IgD-negative memory B cell (primary cell): Measurements from ENCODE around the gene MIB2. TPM values are rescaled to one million over a fixed set of nuclear protein-coding genes. Genes with fewer than 3 reads are reported as not detected.
A peak's percentile ranks its signal among the peaks of the same experiment; 100 is the strongest.

ENCODE experiments used
- H3K27ac Mint-ChIP-seq, 3 donors: one replicate each; pipeline ENCODE4 v1.8.0; 2020 to 2022; ENCODE audit warnings: mild to moderate bottlenecking in 3 of 3, mixed read lengths in 3 of 3, moderate library complexity in 1 of 3
- H3K27me3 Mint-ChIP-seq: one replicate; pipeline ENCODE4 v1.8.0; 2021; ENCODE audit warnings: mixed read lengths
- H3K36me3 Mint-ChIP-seq: one replicate; pipeline ENCODE4 v1.8.0; 2020; ENCODE audit warnings: mild to moderate bottlenecking, mixed read lengths
- H3K4me1 Mint-ChIP-seq, 3 donors: one replicate each; pipeline ENCODE4 v1.8.0; 2020 to 2022; ENCODE audit warnings: mixed read lengths in 3 of 3, mild to moderate bottlenecking in 1 of 3
- H3K4me3 Mint-ChIP-seq, 4 donors: one replicate each; pipeline ENCODE4 v1.8.0; 2020 to 2022; ENCODE audit warnings: mild to moderate bottlenecking in 4 of 4, mixed read lengths in 4 of 4, moderate library complexity in 3 of 4
- H3K9me3 Mint-ChIP-seq, 3 donors: one replicate each; pipeline ENCODE4 v1.8.0; 2020 to 2021; ENCODE audit warnings: mixed read lengths in 3 of 3, mild to moderate bottlenecking in 1 of 3
- polyA plus RNA-seq: library from polyadenylated mRNA; unstranded; fragments of 300-500 nt; fragmentation: Illumina TruSeq; gene quantifications from one replicate; pipeline ENCODE4 v1.2.3, GENCODE V29; 2021

MIB2 gene
- polyA plus RNA-seq, 1 donor from 2014 or later: 22.4 TPM

DNA sequence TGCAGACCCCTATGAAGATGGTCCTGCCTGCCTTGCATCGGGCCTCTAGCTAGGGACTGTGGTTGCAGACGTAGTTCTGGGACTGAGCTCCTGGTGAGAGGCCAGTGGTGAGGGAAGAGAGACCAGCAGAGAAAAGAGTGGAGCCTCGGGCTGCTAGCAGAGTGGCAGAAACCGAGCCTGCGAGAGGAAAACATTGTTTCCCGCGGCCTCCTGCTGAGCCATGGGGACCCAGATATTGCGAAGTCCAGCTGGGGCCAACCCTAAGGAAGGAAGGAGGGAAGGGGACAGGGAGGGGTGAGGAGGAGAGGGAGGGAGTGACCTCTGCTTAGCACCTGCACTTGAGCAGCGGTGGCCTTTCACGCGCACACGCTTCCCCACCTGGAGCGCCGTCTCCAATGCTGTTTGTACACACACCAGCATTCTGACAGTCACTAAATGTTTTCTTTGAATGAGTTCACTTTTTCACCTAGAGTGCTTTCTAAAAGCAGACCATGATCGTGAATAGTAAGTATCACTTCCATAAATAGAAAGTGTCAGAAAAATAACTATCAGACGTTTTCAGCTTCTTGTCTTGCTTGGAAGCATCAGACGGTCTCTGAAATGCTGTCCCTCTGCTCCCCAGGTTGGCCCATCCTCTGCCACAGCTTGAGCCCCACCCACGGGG is 12.9 kb upstream of the MIB2 start:
- Mint-ChIP-seq H3K4me1 (peaks cover 15 to 22% (median 19%) of the 10 kb centered on the region in 3 donors), H3K27ac (peak overlapping the region in 1 of 3 donors; percentile 59), H3K4me3 (peak overlapping the region in 3 of 4 donors; percentile 28 to 84 (median 46)), H3K9me3 (peaks cover 0 to 1% (median 0%) of the 10 kb centered on the region in 3 donors), H3K27me3 (peaks cover 11% of the 10 kb centered on the region), H3K36me3 (no peaks in the 10 kb centered on the region)

DNA sequence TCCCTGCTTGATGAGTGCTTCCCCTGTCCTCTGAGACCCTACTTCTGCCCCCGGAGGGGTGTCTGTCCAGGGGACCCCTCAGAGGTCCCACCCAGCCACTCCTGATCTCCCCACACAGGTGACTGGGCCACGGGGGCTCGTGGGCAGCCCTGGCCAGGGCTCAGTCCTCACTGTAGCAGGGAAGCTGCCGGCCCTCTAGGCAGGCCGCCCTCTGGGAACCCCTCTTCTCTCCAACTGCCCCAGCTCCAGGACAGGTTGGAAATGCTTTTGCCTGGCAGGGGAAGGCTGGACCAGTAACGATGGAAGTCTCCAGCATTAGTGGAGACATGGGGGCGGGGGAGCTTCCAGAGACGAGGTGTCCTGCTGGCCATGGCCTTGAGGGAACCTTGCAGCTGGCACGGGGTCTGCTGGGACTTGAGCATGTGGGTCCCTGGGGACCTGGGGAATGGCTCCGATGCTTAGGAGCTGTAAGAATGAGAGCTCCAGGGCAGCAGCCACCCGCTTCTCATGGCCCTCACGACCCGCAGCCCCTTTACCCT is 12.3 kb upstream of the MIB2 start:
- Mint-ChIP-seq H3K27ac (peak overlapping the region in 1 of 3 donors; percentile 59), H3K27me3 (peaks cover 6% of the 10 kb centered on the region), H3K4me1 (peaks cover 15 to 22% (median 16%) of the 10 kb centered on the region in 3 donors), H3K4me3 (peak overlapping the region in 2 of 4 donors; percentile 46 to 63), H3K9me3 (peaks cover 0 to 1% (median 0%) of the 10 kb centered on the region in 3 donors), H3K36me3 (no peaks in the 10 kb centered on the region)

DNA sequence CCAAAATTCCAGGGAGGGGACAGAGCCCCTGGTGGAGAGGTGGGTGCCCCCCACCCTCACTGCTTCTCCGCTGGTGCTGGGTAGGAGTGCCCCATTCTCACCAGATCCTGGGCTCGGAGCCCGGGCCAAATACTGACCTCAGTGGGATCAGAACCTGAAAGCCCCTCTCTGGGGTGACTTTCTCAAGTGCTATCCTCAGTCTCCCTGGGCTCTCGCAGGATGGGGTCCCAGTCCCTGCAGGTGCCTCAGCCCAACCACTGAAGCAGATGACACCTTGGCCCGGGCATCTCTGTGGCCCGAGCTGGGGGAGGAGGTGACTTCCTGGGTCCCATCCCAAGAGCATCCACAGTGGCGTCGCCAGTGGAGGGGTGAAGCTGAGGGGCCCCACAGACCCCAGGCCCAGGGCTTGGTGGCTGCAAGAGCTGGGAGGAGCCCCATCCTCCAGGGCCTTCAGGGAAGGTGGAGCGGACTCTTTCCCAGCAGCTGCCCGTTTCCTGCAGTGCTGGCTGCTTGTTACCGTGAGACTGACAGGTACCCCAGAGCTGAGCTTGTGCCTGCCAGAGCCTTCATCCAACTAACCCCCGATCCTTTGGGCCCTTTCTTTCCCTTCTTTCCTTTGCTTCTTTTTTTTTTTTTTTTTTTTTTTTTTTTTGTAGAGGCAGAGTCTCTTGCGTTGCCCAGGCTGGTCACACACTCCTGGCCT is 11.5 kb upstream of the MIB2 start:
- H3K27ac Mint-ChIP-seq: peak overlapping the region in 1 of 3 donors; percentile 73
- peak overlapping the region in 1 of 4 donors; percentile 65 for H3K4me3 Mint-ChIP-seq
- peaks cover 0 to 1% (median 0%) of the 10 kb centered on the region in 3 donors for H3K9me3 Mint-ChIP-seq
- H3K4me1 Mint-ChIP-seq: peaks cover 15 to 20% (median 16%) of the 10 kb centered on the region in 3 donors
- peaks cover 4% of the 10 kb centered on the region for H3K27me3 Mint-ChIP-seq
- H3K36me3 Mint-ChIP-seq: no peaks in the 10 kb centered on the region

DNA sequence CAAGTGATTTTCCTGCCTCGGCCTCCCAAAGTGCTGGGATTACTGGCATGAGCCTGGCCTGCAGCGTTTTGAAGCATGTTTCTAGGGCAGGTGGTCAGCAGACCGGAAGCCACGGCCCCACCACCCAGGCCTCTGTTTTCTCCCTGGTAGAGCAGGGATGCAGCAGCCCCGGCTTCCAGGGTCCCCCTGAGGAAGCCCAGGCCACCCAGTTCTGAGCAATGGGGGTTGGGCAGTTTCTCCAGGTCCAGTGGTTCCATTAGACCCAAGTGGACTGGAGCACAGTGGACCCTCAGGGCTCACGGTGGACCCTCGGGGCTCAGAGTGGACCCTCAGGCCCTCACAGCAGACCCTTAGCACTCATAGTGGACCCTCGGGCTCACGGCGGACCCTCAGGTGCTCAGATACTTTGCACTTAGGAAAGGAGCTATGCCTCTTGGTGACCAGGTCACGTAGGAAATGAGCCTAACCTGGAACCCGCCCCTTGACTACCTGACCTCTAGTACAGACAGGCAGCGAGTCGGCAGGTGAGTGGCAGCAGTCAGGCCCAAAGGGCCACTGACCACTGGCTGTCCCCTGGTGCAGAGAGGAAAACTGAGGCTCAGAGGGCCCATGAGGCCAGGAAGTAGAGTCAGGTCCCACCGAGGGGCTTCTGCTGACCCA is 10.8 kb upstream of the MIB2 start:
- Mint-ChIP-seq H3K27ac (peak overlapping the region in 1 of 3 donors; percentile 73), H3K36me3 (no peaks in the 10 kb centered on the region), H3K4me1 (peaks cover 15 to 18% (median 16%) of the 10 kb centered on the region in 3 donors), H3K9me3 (peaks cover 0 to 1% (median 0%) of the 10 kb centered on the region in 3 donors), H3K4me3 (peak overlapping the region in 1 of 4 donors; percentile 47), H3K27me3 (no peaks in the 10 kb centered on the region)

DNA sequence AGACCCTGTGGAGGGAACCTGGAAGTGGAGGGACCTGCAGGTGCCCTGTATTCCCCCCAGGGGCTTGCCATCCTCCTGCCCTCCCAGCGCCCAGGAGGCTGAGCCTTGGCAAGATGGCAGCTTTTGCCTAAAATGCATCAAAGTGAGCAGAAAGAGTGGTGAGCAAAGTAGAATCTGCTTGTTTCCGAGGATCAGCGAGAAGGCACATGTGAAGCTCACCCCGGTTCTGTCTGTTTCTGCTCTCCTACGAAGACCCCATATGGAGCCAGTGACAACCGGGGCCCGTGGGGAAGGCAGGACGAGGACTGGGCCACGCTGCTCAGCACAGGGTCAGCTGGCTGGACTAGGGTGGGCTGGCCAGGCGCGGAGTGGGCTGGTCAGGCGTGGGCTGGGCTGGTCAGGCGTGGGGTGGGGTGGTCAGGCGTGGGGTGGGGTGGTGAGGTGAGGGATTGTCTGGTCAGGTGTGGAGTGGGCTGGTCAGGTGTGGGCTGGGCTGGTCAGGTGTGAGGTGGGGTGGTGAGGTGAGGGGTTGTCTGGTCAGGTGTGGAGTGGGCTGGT is 10.2 kb upstream of the MIB2 start:
- Mint-ChIP-seq H3K4me3 (no peak overlapping the region), H3K36me3 (no peaks in the 10 kb centered on the region), H3K9me3 (peaks cover 0 to 1% (median 0%) of the 10 kb centered on the region in 3 donors), H3K27ac (no peak overlapping the region), H3K4me1 (peaks cover 15 to 18% (median 16%) of the 10 kb centered on the region in 3 donors), H3K27me3 (no peaks in the 10 kb centered on the region)

DNA sequence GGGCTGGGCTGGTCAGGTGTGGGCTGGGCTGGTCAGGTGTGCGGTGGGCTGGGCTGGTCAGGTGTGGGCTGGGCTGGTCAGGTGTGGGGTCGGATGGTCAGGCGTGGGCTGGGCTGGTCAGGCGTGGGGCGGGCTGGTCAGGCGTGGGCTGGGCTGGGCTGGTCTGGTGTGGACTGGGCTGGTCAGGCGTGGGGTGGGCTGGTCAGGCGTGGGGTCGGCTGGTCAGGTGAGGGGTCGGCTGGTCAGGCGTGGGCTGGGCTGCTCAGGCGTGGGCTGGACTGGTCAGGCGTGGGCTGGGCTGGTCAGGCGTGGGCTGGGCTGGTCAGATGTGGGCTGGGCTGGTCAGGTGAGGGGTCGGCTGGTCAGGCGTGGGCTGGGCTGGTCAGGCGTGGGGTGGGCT is 9.6 kb upstream of the MIB2 start:
- Mint-ChIP-seq H3K27me3 (no peaks in the 10 kb centered on the region), H3K9me3 (peaks cover 0 to 1% (median 0%) of the 10 kb centered on the region in 3 donors), H3K4me3 (no peak overlapping the region), H3K4me1 (peaks cover 15 to 19% (median 16%) of the 10 kb centered on the region in 3 donors), H3K27ac (no peak overlapping the region), H3K36me3 (no peaks in the 10 kb centered on the region)

DNA sequence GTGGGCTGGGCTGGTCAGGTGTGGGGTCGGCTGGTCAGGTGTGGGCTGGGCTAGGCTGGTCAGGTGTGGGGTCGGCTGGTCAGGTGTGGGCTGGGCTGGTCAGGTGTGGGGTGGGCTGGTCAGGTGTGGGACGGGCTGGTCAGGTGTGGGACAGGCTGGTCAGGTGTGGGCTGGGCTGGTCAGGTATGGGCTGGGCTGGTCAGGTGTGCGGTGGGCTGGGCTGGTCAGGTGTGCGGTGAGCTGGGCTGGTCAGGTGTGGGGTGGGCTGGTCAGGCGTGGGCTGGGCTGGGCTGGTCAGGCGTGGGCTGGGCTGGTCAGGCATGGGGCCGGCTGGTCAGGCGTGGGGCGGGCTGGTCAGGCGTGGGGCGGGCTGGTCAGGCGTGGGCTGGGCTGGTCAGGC is 9.1 kb upstream of the MIB2 start:
- no peak overlapping the region for H3K27ac Mint-ChIP-seq
- peaks cover 2% of the 10 kb centered on the region for H3K36me3 Mint-ChIP-seq
- H3K9me3 Mint-ChIP-seq: peaks cover 0 to 1% (median 0%) of the 10 kb centered on the region in 3 donors
- no peak overlapping the region for H3K4me3 Mint-ChIP-seq
- H3K27me3 Mint-ChIP-seq: no peaks in the 10 kb centered on the region
- peaks cover 16 to 19% (median 19%) of the 10 kb centered on the region in 3 donors for H3K4me1 Mint-ChIP-seq

DNA sequence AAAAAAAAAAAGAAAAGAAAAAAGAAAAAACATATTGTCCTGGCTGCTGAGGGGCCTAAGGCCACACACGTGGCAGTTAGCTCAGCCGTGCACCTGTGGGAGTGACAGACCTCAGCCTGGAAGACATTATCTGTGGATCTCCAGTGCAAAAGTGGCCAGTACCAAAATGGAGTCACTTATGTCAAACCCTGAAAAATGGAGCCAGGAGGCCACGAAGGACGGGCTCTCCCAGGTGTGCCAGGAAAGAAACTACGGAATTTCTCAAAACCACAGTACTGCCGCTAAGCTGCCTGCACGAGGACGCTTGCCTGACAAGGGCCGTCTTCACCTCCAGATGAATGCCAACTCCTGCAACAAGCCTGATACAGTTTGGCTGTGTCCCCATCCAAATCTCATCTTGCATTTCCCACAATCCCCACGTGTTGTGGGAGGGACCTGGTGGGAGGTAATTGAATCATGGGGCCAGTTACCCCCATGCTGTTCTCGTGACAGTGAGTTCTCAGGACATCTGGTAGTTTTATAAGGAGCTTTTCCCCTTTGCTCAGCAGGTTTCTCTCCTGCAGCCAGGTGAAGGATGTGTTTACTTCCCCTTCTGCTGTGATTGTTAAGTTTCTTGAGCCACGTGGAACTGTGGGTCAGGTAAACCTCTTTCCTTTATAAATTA is 5.3 kb upstream of the MIB2 start:
- H3K36me3 Mint-ChIP-seq: peaks cover 2% of the 10 kb centered on the region
- no peaks in the 10 kb centered on the region for H3K9me3 Mint-ChIP-seq
- H3K4me3 Mint-ChIP-seq: no peak overlapping the region
- no peaks in the 10 kb centered on the region for H3K27me3 Mint-ChIP-seq
- H3K4me1 Mint-ChIP-seq: peaks cover 18 to 22% (median 20%) of the 10 kb centered on the region in 3 donors
- H3K27ac Mint-ChIP-seq: peak overlapping the region in 2 of 3 donors; percentile 45 to 67

DNA sequence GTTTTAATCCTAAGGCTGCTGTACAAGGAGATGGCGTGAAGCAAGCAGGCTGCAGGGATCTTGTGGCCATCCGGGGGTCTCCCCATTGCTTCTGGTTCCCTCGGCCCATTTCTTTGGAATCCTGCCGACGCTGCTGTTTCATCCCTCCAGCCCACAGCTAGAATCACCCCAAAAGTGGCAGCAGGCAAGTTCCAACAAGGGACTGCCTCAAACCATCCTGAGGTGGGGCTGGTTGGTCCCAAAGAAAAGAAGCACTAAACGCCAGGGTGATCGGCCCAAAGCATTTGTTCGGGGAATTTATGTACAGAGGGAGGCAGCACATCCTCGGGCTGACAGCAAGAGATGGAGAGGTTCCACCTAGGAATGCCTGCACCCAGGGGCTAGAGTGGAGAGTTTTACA is 4.5 kb upstream of the MIB2 start:
- Mint-ChIP-seq H3K9me3 (no peaks in the 10 kb centered on the region), H3K4me3 (peak overlapping the region in 1 of 4 donors; percentile 58), H3K27ac (no peak overlapping the region), H3K36me3 (peaks cover 2% of the 10 kb centered on the region), H3K27me3 (no peaks in the 10 kb centered on the region), H3K4me1 (peaks cover 18 to 25% (median 20%) of the 10 kb centered on the region in 3 donors)

DNA sequence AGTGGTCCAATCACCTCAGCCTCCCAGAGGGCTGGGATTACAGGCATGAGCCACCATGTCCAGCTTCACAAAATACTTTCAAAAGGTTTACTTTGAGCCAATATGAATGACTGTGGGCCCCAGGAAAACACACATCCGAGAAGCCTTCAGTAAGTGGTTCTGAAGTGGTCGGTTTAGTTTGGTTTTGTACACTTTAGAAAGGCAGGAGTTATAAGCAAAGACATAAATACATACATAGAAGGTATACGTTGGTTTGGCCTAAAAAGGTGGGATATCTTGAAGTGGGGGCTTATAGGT is 3.2 kb upstream of the MIB2 start:
- Mint-ChIP-seq H3K4me3 (peak overlapping the region in 1 of 4 donors; percentile 63), H3K9me3 (no peaks in the 10 kb centered on the region), H3K27ac (peak overlapping the region in 1 of 3 donors; percentile 14), H3K36me3 (peaks cover 2% of the 10 kb centered on the region), H3K4me1 (peaks cover 15 to 22% (median 17%) of the 10 kb centered on the region in 3 donors), H3K27me3 (no peaks in the 10 kb centered on the region)

DNA sequence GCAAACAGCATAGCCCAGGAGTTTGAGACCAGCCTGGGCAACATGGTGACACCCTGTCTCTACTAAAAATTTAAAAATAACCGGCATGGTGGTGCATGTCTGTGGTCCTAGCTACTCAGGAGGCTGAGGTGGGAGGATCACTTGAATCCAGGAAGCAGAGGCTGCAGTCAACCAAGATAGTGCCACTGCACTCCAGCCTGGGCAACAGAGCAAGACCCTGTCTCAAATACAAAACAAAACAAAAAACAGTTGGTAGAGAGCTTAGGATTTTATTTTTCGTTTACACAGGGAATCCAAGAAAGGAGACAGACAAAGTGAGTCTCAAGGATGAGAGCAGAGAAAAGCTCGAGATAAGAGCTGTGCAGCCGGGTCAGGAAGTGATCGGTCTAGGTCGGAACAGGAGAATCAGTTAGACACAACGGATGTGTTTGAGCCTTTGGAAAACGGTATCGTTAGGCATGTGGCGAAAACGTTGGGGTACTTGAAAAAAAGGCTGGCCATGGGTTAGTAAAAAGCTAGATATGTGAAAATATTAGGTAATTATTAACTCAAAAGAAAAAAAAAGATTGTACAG is 1.7 kb upstream of the MIB2 start:
- H3K4me3 Mint-ChIP-seq: peak overlapping the region in 2 of 4 donors; percentile 44 to 99
- peaks cover 2% of the 10 kb centered on the region for H3K36me3 Mint-ChIP-seq
- peaks cover 8 to 19% (median 16%) of the 10 kb centered on the region in 3 donors for H3K4me1 Mint-ChIP-seq
- H3K27me3 Mint-ChIP-seq: no peaks in the 10 kb centered on the region
- H3K9me3 Mint-ChIP-seq: no peaks in the 10 kb centered on the region
- peak overlapping the region in 2 of 3 donors; percentile 97 to 100 for H3K27ac Mint-ChIP-seq

DNA sequence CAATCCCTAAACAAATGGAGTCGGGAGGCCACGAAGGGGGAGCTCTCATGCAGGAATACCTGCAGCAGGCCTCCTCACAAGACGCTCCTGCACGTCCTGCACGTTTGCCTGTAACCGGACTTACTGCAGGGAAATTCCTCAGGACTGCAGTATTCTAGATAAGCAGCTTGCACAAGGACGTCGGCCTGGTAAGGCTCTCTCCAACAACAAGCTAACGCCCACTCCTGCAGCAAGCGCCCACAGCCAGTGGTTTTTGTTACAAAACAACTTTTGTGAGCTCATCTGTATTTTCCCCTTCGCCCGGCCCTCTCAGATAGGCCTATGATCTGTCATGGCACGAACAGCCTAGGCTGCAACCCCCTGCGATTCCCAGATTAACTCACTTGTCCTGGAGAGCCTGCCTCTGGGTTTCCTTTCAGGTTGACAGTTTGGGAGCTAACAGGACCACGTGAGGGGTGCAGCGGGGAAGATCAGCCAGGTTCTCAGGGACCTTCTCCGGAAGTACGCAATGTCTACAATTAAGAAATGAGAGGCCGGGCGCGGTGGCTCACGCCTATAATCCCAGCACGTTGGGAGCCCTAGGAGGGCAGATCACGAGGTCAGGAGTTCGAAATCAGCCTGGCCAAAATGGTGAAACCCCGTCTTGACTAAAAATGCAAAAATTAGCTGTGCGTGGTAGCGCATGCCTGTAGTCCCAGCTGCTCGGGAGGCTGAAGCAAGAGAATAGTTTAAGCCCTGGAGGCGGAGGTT is 921 bp upstream of the MIB2 start:
- Mint-ChIP-seq H3K9me3 (no peaks in the 10 kb centered on the region), H3K4me3 (peak overlapping the region; percentile 90 to 99 (median 96))

DNA sequence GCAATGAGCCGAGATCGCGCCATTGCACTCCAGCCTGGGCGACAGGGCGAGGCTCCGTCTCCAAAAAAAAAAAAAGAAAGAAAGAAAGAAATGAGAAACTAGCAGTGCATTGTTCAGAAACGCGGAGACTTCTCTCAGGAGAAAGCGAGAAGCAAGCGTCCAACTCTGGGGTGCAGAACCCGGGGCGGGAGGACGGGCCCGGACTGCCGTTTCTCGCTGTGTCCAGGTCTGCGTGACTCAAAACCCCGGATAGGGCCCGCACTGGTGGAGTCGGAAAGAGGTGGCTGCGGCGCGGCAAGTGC is 395 bp upstream of the MIB2 start:
- H3K4me3 Mint-ChIP-seq: peak overlapping the region; percentile 90 to 99 (median 96)
- H3K27ac Mint-ChIP-seq: peak overlapping the region; percentile 96 to 100 (median 97)
- H3K27me3 Mint-ChIP-seq: no peaks in the 10 kb centered on the region
- no peaks in the 10 kb centered on the region for H3K9me3 Mint-ChIP-seq
- H3K36me3 Mint-ChIP-seq: peaks cover 2% of the 10 kb centered on the region
- peaks cover 8 to 19% (median 16%) of the 10 kb centered on the region in 3 donors for H3K4me1 Mint-ChIP-seq

More for the DNA sequence above, 921 bp upstream of the MIB2 start:
- Mint-ChIP-seq H3K27me3 (no peaks in the 10 kb centered on the region), H3K36me3 (peaks cover 2% of the 10 kb centered on the region), H3K4me1 (peaks cover 8 to 19% (median 16%) of the 10 kb centered on the region in 3 donors), H3K27ac (peak overlapping the region; percentile 96 to 100 (median 97))
